H9 (cell line): ENCODE measurements around the gene MAP3K7. TPM values are rescaled to one million over a fixed set of nuclear protein-coding genes. Genes with fewer than 3 reads are reported as not detected.

Source experiments
- DNase-seq: peaks from one replicate; pipeline ENCODE4 v3.0.0-alpha.2; 2017
- H2AFZ ChIP-seq: one replicate; pipeline ENCODE4 v1.6.1; 2013; ENCODE audit warnings: mild to moderate bottlenecking, low read length, control low read depth, moderate library complexity
- H2AK5ac ChIP-seq: 2 replicates; pipeline ENCODE4 v1.6.1; 2013; ENCODE audit warnings: low read length, control low read depth, mixed read lengths; ENCODE audit not compliant: insufficient read length
- H2BK120ac ChIP-seq: one replicate; pipeline ENCODE4 v1.6.1; 2013; ENCODE audit warnings: low read depth, mild to moderate bottlenecking, low read length, control low read depth, inconsistent platforms; ENCODE audit not compliant: poor library complexity, severe bottlenecking
- H2BK12ac ChIP-seq: 2 replicates; pipeline ENCODE4 v1.6.1; 2013; ENCODE audit warnings: low read length, control low read depth, mixed read lengths, low read depth; ENCODE audit not compliant: insufficient read length
- H2BK15ac ChIP-seq: 2 replicates; pipeline ENCODE4 v1.6.1; 2013; ENCODE audit warnings: low read depth, low read length, control low read depth
- H2BK20ac ChIP-seq: one replicate; pipeline ENCODE4 v1.6.1; 2013; ENCODE audit warnings: low read depth, mild to moderate bottlenecking, low read length, control low read depth, inconsistent platforms; ENCODE audit not compliant: poor library complexity, severe bottlenecking
- H2BK5ac ChIP-seq: 2 replicates; pipeline ENCODE4 v1.6.1; 2013; ENCODE audit warnings: low read length, control low read depth, mixed read lengths; ENCODE audit not compliant: insufficient read length
- H3K14ac ChIP-seq: 2 replicates; pipeline ENCODE4 v1.6.1; 2013; ENCODE audit warnings: low read length, control low read depth; ENCODE audit not compliant: insufficient read depth
- H3K18ac ChIP-seq: 2 replicates; pipeline ENCODE4 v1.6.1; 2013; ENCODE audit warnings: low read depth, mild to moderate bottlenecking, mixed read lengths, low read length, control low read depth; ENCODE audit not compliant: insufficient read length
- H3K23ac ChIP-seq: 2 replicates; pipeline ENCODE4 v1.6.1; 2013; ENCODE audit warnings: low read length, control low read depth, mixed read lengths, low read depth; ENCODE audit not compliant: insufficient read length
- H3K23me2 ChIP-seq: 2 replicates; pipeline ENCODE4 v1.6.1; 2013; ENCODE audit warnings: low read depth, mild to moderate bottlenecking, mixed read lengths, low read length, control low read depth; ENCODE audit not compliant: insufficient read length, poor library complexity, severe bottlenecking
- H3K27ac ChIP-seq: 2 replicates; pipeline ENCODE4 v1.5.1; 2013; ENCODE audit warnings: low read length, control low read depth, mixed read lengths, low read depth; ENCODE audit not compliant: insufficient read length
- H3K27me3 ChIP-seq: 2 replicates; pipeline ENCODE4 v1.6.1; 2013; ENCODE audit warnings: low read length, control low read depth, inconsistent platforms; ENCODE audit not compliant: insufficient read depth
- H3K4ac ChIP-seq: 2 replicates; pipeline ENCODE4 v1.6.1; 2013; ENCODE audit warnings: low read depth, mild to moderate bottlenecking, control low read depth, inconsistent platforms, low read length, moderate library complexity
- H3K4me1 ChIP-seq: 2 replicates; pipeline ENCODE4 v1.6.1; 2013; ENCODE audit warnings: low read length, control low read depth, inconsistent platforms; ENCODE audit not compliant: insufficient read depth
- H3K4me2 ChIP-seq: 2 replicates; pipeline ENCODE4 v1.6.1; 2013; ENCODE audit warnings: low read length, control low read depth, mixed read lengths; ENCODE audit not compliant: insufficient read length, insufficient read depth
- H3K56ac ChIP-seq: 2 replicates; pipeline ENCODE4 v1.6.1; 2013; ENCODE audit warnings: low read depth, mild to moderate bottlenecking, mixed read lengths, low read length, control low read depth; ENCODE audit not compliant: insufficient read length
- H3K79me1 ChIP-seq: 2 replicates; pipeline ENCODE4 v1.6.1; 2013; ENCODE audit warnings: low read depth, mild to moderate bottlenecking, moderate library complexity, low read length, control low read depth, inconsistent platforms; ENCODE audit not compliant: insufficient read depth, poor library complexity, severe bottlenecking
- H3K79me2 ChIP-seq: 2 replicates; pipeline ENCODE4 v1.6.1; 2013; ENCODE audit warnings: low read length, control low read depth, inconsistent platforms; ENCODE audit not compliant: insufficient read depth
- H3K9ac ChIP-seq: 2 replicates; pipeline ENCODE4 v1.6.1; 2013; ENCODE audit warnings: low read length, control low read depth, mixed read lengths; ENCODE audit not compliant: insufficient read length; ENCODE audit errors: extremely low read depth
- H3K9me3 ChIP-seq: one replicate; pipeline ENCODE4 v1.6.1; 2013; ENCODE audit warnings: low read depth, low read length, inconsistent platforms; ENCODE audit not compliant: control insufficient read depth
- H3T11ph ChIP-seq: one replicate; pipeline ENCODE4 v1.6.1; 2013; ENCODE audit warnings: mild to moderate bottlenecking, low read length, control low read depth, inconsistent platforms
- H4K20me1 ChIP-seq: one replicate; pipeline ENCODE4 v1.6.1; 2013; ENCODE audit not compliant: control insufficient read depth, insufficient read length, insufficient read depth
- H4K5ac ChIP-seq: 2 replicates; pipeline ENCODE4 v1.6.1; 2013; ENCODE audit warnings: low read depth, mild to moderate bottlenecking, mixed read lengths, low read length, control low read depth; ENCODE audit not compliant: insufficient read length
- H4K8ac ChIP-seq: replicated peaks from 2 replicates; pipeline ENCODE4 v1.6.1; 2013; ENCODE audit warnings: low read length, control low read depth, mixed read lengths, low read depth; ENCODE audit not compliant: insufficient read length
- H4K91ac ChIP-seq: 2 replicates; pipeline ENCODE4 v1.6.1; 2013; ENCODE audit warnings: low read depth, mild to moderate bottlenecking, moderate library complexity, mixed read lengths, low read length, control low read depth; ENCODE audit not compliant: insufficient read length
- H3K27ac Mint-ChIP-seq, 3 experiments: 2 replicates in 2 of 3; 3 replicates in 1 of 3; pipeline ENCODE4 v1.8.0; 2020 to 2021; ENCODE audit warnings: mixed read lengths in 3 of 3, mild to moderate bottlenecking in 1 of 3, moderate library complexity in 1 of 3
- H3K27me3 Mint-ChIP-seq: 2 replicates; pipeline ENCODE4 v1.8.0; 2021; ENCODE audit warnings: low read depth, mild to moderate bottlenecking, moderate library complexity, mixed read lengths
- H3K36me3 Mint-ChIP-seq, 3 experiments: 2 replicates in 2 of 3; 3 replicates in 1 of 3; pipeline ENCODE4 v1.8.0; 2020 to 2021; ENCODE audit warnings: low read depth in 3 of 3, mixed read lengths in 3 of 3; ENCODE audit not compliant: insufficient read depth in 1 of 3
- H3K4me1 Mint-ChIP-seq, 2 experiments: 2 replicates each; pipeline ENCODE4 v1.8.0; 2020; ENCODE audit warnings: mixed read lengths in 2 of 2
- H3K4me3 Mint-ChIP-seq, 2 experiments: 2 replicates in 1 of 2; 3 replicates in 1 of 2; pipeline ENCODE4 v1.8.0; 2020 to 2021; ENCODE audit warnings: mild to moderate bottlenecking in 2 of 2, mixed read lengths in 2 of 2, moderate library complexity in 1 of 2
- H3K9me3 Mint-ChIP-seq, 2 experiments: 2 replicates in 1 of 2; 3 replicates in 1 of 2; pipeline ENCODE4 v1.8.0; 2020; ENCODE audit warnings: mild to moderate bottlenecking in 2 of 2, mixed read lengths in 2 of 2, moderate library complexity in 1 of 2
- WGBS: extraction: QIAGEN DNeasy Blood & Tissue Kit; methylation state at CpG from one replicate; pipeline ENCODE4 v1.1.7; 2013; ENCODE audit warnings: missing lambda C conversion rate, low lambda C conversion rate, mixed read lengths; ENCODE audit not compliant: insufficient read length; ENCODE audit errors: extremely low coverage; 5-methylcytosine and 5-hydroxymethylcytosine counted together
- total RNA-seq: library from RNA; stranded (reverse); gene quantifications from 2 replicates; pipeline ENCODE4 v1.2.1, GENCODE V29; 2021
- TF ChIP-seq, protein P1 (sequence below): fragments of 200-600 bp; sonication (generic); conservative IDR thresholded peaks from 3 replicates; pipeline ENCODE4 v1.8.0; 2021; ENCODE audit warnings: antibody characterized with exemption, mild to moderate bottlenecking

Gene MAP3K7
- total RNA-seq, 1 experiment from 2014 or later: 31.3 TPM

GRCh38 chr6:90479603-90479926 lies 107.3 kb downstream of the MAP3K7 start:
- TF ChIP-seq, protein P1, sequence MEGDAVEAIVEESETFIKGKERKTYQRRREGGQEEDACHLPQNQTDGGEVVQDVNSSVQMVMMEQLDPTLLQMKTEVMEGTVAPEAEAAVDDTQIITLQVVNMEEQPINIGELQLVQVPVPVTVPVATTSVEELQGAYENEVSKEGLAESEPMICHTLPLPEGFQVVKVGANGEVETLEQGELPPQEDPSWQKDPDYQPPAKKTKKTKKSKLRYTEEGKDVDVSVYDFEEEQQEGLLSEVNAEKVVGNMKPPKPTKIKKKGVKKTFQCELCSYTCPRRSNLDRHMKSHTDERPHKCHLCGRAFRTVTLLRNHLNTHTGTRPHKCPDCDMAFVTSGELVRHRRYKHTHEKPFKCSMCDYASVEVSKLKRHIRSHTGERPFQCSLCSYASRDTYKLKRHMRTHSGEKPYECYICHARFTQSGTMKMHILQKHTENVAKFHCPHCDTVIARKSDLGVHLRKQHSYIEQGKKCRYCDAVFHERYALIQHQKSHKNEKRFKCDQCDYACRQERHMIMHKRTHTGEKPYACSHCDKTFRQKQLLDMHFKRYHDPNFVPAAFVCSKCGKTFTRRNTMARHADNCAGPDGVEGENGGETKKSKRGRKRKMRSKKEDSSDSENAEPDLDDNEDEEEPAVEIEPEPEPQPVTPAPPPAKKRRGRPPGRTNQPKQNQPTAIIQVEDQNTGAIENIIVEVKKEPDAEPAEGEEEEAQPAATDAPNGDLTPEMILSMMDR: no peak
- WGBS: no CpG with 5 or more reads among the region's 1 CpG
- Mint-ChIP-seq H3K4me3 (no peak overlapping the region), H3K36me3 (peaks cover 0 to 5% (median 3%) of the 10 kb centered on the region in 3 experiments; a peak in 3 of 7 replicates), H3K4me1 (peaks cover 36 to 37% of the 10 kb centered on the region in 2 experiments), H3K27me3 (no peaks in the 10 kb centered on the region; the same call in 1 of the 2 replicates), H3K9me3 (peaks cover 0 to 3% of the 10 kb centered on the region in 2 experiments; a peak in 1 of 5 replicates), H3K27ac (no peak overlapping the region)
- Histone ChIP-seq H3K9me3 (no peaks in the 10 kb centered on the region), H3K79me1 (no peaks in the 10 kb centered on the region), H4K8ac (no peak overlapping the region), H2BK120ac (no peak overlapping the region), H4K20me1 (no peaks in the 10 kb centered on the region), H3K79me2 (no peaks in the 10 kb centered on the region), H3T11ph (no peak overlapping the region), H2BK5ac (no peak overlapping the region), H3K27me3 (no peaks in the 10 kb centered on the region), H2BK20ac (no peak overlapping the region), H3K23ac (no peak overlapping the region), H4K91ac (no peak overlapping the region), H3K4me1 (peaks cover 4% of the 10 kb centered on the region; the same call in 1 of the 2 replicates), H2BK12ac (no peak overlapping the region), H3K9ac (no peak overlapping the region), H3K27ac (no peak overlapping the region), H3K23me2 (no peaks in the 10 kb centered on the region), H3K18ac (no peak overlapping the region), H2AFZ (no peak overlapping the region), H3K56ac (no peak overlapping the region), H3K4ac (no peak overlapping the region), H3K14ac (no peak overlapping the region), H2AK5ac (no peak overlapping the region), H2BK15ac (no peak overlapping the region), H3K4me2 (no peak overlapping the region), H4K5ac (no peak overlapping the region)
- no peak for DNase-seq
